ENCODE measurements around the gene MRPL11.
A peak's percentile ranks its signal among the peaks of the same experiment; 100 is the strongest.

Gene MRPL11

DNA sequence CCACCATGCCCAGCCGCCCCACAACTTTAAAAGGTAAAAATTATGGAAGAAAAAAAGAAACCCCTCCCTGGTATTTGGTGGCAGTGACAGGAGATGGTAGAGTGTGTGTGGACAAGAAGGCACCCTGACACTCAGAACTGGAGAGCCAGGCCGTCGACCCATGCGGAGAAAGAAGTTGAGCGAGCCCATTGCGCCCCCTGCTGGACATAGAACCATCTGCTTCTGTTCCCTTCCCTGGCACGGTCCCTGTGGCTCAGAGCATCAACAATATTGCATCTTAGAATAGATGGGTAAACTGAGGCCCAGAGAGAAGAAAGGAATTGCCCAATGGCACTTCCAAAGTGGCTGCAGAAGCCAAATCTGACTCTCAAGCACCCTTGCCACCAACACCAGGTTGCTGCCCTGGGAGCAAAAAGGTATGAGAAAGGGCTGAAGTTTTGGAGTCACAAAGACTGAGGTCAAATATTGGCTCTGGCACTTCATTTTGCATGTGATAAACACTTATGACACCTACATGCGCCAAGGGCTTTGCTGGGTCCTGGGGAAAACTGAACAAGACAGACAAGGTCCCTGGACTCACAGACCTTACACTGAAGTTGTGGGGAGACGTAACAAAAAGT is 8.6 kb downstream of the MRPL11 start:
- peak; percentile 64 for DNase-seq

DNA sequence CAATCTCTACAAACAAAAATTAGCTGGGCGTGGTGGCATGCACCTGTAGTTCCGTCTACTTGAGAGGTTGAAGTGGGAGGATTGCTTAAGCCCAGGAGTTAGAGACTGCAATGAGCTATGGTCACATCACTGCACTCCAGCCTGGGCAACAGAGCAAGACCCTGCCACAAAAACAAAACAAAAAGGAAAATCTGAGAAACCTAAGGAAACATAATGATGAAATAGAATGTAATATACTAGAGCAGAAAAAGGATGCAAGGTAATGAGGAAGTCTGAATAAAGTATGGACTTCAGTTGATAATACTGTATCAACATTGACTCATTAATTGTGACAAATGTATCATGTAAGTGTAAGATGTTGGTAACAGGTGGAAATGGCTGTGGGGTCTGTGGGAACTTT is 9.7 kb downstream of the MRPL11 start:
- no peak for DNase-seq

DNA sequence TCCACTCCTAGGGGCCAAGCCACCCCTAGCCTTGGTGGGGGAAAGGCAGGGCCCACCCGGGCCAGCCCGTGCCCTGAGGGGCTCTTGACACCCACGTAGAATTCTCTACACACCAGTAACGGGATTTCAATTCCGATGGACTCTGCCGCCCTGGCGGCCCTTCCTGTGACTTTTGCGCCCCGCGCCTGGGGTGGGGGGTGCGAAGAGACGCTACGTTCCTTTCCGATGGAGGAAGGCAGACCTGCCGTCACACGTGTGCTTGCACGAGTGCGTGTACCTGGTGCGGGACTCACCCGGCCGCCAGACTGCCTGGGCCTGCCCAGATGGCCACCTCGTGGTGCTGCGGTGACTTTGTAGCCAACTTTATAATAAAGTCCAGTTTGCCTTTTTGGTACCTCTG is 12.3 kb downstream of the MRPL11 start:
- DNase-seq: no peak

DNA sequence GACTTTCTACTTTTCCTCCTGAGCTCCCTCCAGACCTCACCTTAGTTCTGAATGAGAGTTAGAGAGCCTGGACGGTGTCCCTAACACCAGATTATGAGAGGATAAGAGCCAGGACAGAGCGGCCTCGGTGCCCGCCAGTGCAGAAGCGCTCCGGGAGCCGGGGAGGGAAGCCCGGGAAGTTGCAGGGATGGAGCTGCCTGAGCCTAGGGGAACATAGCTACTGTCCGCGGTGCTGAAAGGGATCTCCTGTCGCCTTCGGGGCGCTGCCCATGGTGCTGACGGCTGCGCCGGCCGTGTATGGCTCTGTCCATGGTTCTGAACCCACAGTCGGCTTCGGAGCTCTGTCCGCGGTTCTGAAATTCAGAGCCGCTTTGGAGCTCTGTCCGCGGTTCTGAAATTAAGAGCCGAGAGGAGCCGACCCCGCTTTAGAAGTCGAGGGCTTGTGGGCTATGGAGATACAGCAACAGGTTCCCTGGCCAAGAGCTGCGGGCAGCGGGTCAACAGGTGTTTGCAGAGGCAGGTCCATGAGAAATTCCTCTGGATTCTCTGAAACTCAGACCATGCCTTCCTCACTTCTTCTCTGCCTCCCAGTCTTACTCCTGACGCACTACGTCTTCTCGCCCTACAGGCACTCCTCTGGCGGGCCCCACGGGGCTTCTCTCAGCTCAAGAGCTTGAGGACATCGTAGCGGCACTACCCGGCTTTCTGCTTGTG is 17.0 kb downstream of the MRPL11 start:
- DNase-seq: peak; percentile 86

DNA sequence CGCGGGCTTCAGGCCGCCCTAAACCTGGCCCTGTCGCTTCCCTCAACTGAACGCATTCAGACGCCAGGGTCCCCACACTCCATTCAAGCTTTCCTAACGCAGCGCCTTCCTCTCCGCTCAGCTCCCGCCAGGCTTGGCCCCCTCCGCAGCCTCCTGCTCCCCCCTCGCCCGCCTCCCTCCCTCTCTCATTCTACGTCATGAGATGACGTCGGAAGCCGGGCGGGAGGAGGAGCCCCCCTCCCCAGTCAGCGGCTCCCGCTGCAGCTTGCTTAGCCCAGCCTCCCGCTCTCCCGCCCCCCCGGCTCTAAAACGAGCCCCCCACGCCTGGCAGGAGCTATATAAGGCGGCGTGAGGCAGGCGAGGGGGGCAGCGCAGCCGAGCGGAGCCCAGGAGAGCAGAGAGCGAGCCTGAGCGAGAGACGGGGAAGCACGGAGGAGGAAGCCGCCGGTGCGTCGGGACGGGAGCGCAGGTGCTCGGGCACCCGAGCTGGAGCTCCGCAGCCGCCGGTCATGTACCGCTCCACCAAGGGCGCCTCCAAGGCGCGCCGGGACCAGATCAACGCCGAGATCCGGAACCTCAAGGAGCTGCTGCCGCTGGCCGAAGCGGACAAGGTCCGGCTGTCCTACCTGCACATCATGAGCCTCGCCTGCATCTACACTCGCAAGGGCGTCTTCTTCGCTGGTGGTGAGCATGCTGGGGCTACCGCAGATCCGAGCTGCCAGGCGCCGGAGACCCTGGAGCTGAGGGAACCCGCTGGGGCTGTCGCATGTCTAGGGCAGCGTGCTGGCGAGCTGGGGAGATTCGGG is 17.8 kb downstream of the MRPL11 start, which contains the start of gene NPAS4:
NPAS4 (plus strand) TSS at position 365 of the 806 bp plus-strand sequence; CDS start at position 510, 145 bp downstream.
- DNase-seq: no peak

DNA sequence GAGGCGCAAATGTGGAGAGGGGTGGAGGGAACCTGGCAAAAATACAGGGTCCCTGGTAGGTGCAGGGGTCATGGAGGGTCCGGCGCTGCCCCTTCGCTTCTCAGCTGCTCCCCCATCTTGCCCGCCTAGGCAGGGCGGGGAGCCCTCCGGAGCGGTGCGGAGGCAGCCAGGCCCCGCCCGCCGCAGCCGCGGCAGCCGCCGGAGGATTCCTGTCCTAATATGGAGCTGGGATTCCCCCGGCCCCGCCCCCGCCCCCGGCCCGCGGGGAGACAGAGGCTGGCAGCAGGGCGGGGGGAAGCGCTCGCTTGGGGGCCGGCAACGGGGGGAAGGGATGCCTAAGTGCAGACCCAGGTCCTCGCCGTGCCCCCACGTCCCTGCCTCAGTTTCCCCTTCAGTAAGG is 18.8 kb downstream of the MRPL11 start:
- DNase-seq: no peak

DNA sequence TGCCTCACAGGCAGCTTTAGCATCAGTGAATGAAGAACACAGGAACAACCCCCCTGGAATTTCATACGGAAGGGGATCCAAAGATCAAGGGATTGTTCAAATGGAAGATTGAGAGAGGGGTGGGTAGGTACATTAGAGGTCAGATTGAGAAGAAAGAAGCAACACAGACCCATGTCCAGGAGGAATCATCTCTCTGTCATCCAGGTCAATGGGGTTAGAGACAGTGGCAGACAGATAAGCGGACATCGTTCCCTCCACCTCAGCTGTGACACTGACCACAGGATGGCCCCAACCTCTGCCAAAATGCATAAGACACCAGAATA is 19.7 kb downstream of the MRPL11 start:
- no peak for DNase-seq

DNA sequence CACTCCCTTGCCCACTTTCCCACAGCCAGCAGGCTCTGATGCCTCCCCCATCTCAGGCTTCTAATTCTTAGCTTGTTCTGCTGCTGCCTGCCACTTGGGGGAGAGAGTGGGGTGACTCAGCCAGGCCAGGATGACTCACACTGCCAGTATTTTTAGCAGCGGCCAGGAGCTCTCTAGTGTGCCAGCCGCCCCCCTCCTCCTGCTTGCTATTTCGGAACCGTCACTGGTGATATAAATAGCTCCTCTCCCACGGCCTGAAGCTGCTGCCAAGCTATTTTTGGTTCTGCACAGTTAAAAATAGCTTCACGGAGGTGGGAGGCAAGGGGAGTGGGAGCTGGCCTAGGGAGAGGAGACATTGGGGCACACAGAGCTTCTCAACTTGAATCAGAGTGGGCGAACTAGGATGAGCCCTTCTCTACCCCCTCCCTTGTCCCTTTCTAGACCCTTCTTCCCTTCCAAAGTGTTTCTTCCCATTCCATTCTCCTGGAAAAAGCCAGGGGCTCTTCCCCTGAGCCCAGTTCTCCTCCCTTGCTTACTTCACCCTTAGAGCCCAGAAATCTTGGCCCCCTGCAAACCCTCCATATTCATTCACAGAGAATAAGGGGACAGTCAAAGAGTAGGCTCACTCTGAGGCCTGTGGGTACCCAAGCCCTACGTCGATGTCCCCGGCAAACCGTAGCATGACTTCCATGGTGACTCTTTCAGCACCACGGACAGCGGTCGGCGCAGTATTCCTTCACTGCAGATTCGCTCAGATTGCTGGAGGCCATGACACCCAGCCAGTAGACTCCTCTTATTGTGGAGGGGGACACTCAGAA is 20.3 kb downstream of the MRPL11 start:
- DNase-seq: peak; percentile 38

DNA sequence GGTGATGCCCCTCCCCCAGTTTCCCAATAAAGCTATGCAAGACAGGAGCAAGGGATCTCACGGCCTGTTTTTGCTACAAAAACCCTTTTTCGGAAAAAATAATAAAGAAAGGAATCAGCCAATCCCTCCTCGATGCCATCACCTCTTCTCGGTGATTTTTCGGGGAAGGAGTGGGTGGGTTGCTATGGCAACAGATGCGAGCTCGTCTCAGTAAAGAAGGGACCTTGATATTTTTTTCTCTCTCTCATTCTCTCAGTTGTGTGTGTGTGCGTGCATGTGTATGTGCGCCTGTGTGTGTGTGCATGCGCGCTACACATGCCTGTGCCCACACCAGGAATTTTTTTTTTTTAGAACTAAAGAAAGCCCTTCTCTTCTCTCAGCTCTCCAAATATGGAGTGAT is 21.6 kb downstream of the MRPL11 start:
- DNase-seq: no peak

DNA sequence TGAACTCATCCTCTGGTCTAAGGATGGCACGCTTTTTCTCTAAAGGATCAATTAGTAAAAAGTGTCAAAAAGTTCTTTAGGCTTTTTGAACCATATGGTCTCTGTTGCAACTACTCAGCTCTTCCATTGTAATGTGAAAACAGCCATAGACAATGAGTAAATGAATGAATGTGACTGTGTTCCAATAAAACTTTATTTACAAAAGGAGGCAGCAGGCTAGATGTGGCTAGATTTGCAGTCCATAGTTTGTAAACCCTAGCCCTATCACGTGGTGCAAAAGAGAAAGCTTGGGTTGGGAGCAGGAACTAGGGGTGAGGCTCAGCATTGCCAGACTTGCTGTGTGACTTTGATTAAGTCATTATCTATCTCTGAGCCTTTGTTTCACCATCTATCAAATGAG is 23.2 kb downstream of the MRPL11 start:
- DNase-seq: no peak

DNA sequence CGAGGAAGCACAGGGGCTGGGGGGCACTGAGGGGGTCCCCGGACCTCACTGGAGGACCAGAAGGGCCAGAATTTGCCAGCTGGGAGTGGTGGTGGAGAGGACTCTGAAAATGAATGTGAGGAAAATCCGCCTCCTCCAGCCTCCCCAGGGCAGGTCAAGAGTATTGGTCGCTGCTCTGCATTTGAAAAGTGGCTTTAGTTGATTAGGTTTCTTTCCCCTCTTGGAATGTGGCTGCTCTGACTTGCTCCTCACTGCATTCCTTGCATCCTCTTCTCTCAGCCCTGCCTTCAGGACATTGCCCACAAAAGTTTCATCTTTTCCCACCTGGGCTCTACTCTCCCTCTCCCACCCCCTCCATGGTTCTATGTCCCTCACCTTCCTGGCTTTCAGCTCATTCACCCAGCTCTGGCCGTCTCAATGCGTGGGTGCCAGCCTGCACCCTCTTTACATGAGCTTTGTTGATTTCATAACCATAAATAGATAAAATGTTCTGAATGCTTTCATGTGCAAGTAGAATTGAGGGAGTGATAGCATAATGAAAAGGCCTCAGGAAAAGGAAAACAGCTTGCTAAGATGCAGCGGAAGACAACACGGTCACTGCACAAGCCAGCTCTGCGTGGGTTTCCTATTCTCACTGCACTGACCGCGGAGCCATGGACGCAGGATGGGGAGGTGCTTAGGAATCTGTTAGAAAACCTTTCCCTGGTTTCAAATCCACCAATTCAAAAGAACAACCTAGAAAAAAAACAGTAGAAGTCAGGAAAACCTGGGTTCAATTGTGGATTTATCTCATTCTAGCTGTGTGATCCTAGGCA is 24.3 kb downstream of the MRPL11 start:
- no peak for DNase-seq

DNA sequence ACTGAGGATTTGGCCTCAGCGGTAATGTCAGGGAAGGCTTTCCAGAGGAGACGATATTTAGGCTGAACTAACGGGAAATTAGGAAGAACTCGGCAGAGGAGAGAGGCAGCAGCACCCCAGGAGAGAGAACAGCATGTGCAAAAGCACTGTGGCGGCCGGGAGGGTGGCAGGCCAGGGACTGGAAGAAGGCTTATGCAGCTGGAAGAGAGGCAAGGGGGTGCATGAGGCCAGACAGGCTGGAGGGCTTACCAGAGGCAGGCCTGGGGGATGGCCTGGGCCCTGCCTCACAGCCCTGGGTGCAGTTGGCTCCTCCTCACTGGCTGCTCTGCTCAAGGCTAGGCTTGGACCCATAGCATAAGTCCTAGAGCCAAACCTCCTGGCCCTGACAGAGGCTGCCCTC is 25.5 kb downstream of the MRPL11 start:
- no peak for DNase-seq

DNA sequence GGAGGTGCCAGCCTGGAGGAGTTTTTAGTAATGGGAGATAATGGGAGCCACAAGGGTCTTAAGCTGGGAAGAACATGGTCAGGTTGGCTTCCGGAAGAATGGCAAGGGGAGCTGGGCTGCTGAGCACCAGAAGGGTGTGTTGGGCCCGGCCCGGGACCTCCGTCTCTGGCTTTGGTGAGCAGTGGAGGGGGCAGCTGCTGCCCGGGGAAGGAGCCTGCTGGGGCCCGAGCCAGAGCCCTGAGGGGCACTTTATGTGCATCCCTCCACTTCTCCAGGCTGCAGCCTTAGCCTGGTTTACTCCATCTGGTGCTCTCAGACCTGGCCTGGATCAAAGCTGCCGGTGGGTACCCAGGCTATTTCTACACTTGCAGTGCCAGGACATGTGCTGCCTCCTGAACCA is 26.5 kb downstream of the MRPL11 start:
- DNase-seq: no peak

DNA sequence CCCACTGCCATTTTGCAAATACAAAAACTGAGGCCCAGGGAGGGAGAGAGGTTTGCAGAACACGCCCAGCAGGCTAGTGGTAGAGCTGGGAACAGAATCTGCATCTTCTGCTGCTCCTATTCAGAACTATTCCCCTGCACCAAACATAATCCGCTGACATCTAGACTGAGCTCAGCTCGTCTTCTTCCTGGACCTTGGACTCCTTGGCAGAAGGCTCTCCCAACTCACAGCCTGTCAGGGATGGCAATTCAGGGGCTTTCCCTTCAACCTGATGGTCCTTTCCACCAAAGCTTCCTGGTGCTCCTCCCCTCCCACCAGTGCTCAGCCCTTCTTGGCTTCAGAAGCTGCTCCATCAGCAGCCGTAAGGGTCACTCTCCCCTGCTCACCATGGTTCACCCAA is 27.3 kb downstream of the MRPL11 start:
- DNase-seq: no peak

DNA sequence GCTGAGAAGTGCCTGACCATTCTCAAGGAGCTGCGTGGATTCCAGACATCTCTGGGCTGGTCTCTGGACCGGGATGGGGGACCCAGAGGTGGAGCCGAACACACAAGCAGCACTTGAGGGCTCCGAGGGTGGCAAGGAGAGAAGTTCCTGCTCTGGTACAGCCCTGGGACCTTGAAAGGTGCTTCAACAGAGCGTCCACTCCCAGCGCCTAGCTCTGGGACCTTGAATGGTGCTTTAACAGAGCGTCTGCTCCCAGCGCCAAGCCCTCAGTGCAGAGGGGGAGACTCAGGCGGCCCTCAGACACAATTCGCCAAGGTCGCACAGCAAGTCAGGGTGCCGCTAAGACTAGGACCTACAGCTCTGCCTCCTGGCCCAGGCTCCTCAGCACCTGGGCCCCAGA is 28.5 kb downstream of the MRPL11 start:
- DNase-seq: no peak

DNA sequence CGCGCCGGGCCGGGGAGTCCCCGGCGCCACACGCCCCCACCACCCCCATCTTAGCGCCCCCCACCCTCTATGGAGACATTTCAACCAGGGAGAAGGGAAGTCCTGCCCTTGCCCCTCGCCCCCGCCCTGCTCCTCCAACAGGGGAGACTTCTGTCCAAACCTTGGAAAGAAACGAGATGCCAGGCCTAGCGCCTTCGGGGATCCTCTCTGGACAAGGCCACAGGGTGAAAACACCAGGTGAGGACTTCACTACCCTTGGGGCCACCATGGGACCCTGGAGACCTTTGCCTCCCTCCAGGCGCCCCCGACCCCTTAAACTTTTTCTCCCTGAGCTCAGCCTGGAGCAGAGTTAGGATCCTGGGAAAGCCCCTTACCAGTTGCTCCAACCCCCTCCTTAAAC is 29.4 kb downstream of the MRPL11 start:
- no peak for DNase-seq

DNA sequence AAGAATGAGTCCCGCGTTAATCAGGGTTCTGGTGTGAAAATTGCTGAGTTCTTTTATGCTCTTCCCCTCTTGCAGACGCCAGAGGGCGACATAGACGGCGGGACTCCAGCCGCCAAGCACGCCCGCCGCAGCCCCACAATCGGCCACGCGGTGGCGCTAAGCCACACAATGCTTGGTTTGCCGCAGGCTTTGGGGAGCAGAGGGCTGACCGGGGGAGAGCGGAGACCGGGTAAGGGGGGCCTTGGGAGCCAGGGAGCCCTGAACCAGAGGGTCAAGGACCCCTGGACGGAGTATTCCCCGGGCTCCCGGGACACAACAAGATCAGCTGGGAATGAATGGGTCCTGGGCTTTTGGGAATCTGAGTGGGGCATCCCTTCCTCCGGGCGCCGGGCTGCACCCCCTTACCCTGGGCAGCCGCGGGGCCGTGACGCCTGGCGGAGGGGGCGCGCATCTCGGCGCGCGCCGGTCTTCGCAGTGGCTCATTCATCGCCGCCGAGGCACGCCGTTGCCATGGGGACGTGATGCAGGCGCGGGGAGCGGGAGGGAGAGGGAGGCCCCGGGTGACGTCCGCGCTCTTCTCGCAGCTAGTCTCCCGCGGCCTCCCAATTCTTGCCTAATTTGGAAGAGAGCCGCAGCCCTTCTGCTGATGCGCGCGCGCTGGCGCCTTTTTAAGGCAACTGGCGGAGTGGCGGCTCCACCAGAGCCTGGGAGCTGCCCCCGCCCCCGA is 30.0 kb downstream of the MRPL11 start:
- peak; percentile 93 for DNase-seq

DNA sequence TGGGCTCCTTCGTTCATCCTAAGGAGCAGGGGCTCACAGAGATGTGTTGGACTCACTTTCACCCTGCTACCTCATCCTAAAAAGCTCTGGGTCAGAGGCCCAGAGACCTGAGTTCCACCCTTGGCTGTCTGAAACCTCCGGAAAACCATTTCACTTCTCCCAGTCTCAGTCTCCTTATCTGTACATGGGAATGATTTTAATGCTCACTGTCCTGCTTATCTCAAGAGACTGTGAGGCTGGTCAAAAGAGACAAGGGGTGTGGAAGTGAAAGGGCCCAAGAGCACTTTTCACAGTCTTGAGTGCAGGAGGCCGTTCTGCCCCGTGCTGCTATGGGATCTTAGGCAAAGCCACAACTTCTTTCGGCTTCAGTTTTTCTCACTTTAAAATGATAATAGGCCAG is 31.0 kb downstream of the MRPL11 start:
- no peak for DNase-seq

DNA sequence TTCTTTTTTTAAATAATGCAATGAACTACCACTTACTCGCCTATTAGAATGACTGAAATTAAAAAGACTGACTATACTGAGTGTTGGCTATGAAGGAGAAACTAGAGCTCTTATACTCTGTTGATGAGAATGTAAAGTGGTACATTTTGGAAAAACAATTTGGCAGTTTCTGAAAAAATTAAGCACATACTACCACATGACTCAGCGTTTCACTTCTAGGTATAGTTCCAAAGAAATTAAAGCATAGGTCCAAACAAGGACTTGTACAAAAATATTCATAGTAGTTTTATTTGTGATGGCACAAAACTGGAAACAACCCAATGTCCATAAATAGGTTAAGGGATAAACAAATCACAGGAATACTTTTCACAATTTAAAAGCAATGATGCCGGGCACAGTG is 44.7 kb downstream of the MRPL11 start:
- DNase-seq: no peak

DNA sequence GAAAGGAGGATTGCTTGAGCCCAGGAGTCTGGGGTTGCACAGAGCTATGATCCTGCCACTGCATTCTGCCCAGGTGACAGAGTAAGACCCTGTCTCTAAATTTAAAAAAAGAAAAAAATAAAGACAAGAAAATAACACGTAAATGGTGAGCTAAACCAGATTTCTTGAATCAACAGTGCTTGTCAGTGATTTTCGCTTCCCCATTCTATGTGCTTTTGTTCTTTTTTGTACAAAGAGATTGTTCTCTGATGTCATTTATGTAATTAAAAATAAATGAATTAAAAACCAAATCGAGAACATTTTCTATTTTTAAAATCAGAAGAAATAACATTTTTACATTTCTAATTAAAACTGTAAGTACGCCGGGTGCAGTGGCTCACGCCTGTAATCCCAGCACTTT is 47.3 kb downstream of the MRPL11 start:
- DNase-seq: no peak

DNA sequence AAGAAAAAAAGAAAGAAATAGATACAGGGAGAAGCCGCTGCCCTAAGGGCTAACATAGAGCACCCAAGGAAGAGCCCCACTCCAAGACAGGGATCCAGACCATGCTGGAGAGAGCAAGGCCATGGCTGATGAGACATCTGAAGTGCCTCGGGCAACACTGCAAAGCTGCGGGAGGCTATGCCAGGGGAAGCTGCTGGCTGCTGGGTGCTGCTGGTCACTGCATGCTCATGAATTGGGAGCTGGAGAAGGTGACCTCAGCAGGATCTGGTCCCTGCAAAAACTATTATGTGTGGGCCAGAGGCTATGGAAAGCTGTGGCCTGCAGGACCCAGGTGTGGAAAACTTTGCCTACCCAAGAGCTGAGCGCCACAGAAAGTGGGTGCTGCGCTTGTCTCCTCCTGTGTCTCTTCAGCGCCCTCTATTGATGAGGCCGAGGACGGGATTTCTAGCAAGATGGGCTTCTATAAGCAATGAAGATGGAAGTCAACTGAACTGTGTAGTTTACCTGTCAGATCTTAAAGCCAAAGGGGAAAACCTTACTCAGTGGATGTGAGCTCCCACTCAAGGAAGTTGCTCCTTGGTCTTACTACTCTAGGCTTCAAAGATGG is 49.8 kb downstream of the MRPL11 start:
- DNase-seq: peak; percentile 62
